Stimulated activated CD8-positive, alpha-beta memory T cell treated with anti-CD3 and anti-CD28 coated beads, Interleukin-7, amount 100 ng/mL, for 24 hours (primary cell): ENCODE results near the gene MDGA2.
"Not testable (repeated sequence)": the region's sequence is repeated elsewhere in the genome, so short reads cannot be mapped to it uniquely, and the experiment has no call there.

Experiments
- DNase-seq: peaks from one replicate; pipeline ENCODE4 v3.0.0-alpha.2; 2020; ENCODE audit warnings: low read depth

MDGA2 gene

DNA sequence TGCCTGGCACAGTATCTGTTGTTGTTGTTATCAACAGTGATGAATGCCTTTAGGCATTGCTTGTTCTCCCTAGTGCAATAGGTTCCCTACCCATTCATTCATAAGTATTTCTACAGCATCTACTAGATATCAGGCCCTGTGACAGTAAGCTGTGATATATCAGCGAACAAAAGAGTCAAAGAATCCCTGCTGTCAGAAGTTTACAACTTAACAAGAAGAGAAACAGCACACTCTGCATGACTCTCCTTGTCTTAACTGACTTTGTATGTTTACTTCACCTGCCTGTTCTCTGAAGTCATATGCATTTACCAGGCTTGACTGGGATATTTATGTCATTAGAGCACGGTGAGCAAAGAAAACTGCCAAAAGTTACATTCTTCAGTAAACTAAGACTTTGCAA lies 571.6 kb downstream of the MDGA2 start:
- no peak for DNase-seq

GRCh38 chr14:47102472-47102871 lies 572.9 kb downstream of the MDGA2 start:
- no peak for DNase-seq

- DNase-seq = no peak
These were observed 589.7 kb downstream of the MDGA2 start for GRCh38 chr14:47085678-47086077.

DNA sequence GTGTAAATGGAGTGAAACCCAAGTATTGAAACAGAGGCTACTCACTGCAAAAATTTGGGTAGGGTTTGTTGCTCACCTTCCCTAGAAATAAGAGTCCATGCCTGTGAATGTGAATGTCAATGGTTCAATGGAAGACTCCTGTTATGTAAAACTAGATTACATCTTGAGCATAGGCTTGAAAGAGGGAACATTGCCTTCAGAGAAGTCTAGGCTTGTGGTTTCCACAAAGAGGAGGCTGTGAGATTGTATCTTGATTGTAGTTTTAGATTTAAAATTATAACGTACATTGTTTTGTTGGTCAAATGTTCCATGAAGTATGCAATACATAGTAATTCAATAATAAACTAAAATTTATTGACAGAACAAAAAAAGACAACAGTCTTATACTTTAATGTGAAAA lies 610.1 kb downstream of the MDGA2 start:
- DNase-seq = no peak

- DNase-seq = no peak
These were observed 615.4 kb downstream of the MDGA2 start for GRCh38 chr14:47060050-47060449.

GRCh38 chr14:47057364-47057763 lies 618.0 kb downstream of the MDGA2 start:
- DNase-seq = no peak

GRCh38 chr14:47044841-47045240 lies 630.6 kb downstream of the MDGA2 start:
- no peak for DNase-seq

DNA sequence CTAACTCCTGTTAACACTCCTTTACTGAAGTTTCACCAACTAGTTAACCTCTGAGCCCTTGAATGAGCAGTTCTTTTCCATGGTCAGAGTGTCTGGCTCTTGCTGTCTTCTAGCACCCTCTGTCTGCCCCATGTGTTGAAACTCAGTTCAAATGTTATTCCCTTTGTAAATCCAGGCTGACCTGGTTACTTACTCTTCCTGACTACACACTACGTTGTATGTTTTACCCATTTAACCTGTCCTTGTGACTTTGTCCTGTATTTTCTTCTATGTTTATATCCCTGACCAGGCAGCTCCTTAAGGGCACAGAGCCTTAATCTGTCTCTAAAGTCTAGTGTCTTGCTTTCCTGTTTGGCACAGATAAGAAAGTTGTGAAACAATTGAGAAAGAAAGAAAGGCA lies 634.9 kb downstream of the MDGA2 start:
- no peak for DNase-seq

DNA sequence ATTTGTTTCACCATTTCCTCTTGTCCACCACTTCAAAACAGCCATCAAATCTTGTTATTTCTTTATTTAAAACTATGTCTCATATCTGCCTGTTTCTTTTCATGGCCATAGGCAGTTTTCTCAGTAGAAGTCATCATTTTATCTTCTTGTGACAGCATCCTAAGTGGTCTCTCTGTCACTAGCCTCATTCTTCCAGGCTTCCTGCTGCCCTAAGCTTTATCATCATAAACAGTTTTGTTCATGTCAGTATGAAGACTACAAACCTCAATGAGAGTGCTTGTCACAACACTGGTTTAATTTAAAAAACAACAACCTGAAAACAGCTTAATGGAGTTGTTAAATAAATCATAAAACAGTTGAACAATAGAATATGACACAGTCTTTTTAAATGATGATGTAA lies 636.1 kb downstream of the MDGA2 start:
- DNase-seq = no peak

DNA sequence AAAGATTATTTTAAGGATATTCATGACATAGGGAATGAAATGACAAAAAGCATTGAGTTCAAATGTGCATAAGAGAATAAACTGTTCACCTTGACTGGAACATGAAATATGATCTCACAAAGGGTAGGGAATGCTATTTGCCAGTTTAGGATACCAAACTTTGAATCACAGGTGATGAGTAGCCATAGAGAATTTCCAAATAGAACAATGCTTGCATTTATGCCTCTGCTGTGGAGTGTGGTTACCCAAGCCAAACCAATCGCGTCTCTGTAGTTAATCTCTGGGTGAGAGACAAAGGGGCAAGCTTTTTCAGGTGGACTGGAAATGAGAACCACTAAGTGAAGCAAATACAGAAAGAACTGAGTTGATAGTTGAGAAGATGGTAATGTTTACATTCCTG lies 652.7 kb downstream of the MDGA2 start:
- DNase-seq = no peak

DNA sequence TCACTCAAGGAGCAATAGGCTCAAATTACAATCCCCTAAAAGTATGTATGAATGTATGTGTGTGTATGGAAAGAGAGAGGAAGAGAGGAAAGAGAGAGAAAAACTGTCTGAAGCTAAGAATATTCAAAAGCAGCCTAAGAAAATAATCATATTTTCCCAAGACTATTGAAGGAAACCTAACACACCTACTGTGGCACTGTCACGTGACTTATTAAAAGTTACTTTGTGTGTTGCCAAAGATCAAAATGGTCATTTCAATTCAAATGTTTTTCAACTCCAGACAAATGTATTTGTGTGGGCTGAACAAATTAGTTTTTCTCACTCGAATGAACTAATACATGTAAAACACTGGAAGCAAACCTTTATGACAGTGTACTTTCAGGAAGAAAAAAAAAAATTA lies 654.9 kb downstream of the MDGA2 start:
- DNase-seq = no peak

GRCh38 chr14:47012533-47013280 lies 662.7 kb downstream of the MDGA2 start:
- DNase-seq = no peak

GRCh38 chr14:47009615-47010014 lies 665.8 kb downstream of the MDGA2 start:
- DNase-seq = no peak

DNA sequence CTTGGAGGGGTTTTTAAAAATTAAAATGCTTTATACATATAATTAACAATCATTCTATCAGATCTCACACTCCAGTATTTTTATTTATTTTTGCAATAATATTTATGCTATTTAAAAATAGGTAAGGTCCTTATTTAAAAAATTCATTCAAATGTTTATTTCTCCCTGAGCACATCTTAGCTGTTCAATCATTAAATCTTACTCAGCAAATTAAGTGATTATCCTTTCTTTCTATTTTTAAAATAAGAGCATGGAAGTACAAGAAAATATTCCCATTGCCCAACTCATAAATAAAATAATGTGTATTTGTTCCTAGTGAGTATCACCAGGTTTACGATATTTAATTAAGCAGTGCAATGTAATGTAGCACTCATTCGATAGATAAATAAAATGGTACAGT lies 666.7 kb downstream of the MDGA2 start:
- no peak for DNase-seq

- DNase-seq = no peak
These were observed 675.7 kb downstream of the MDGA2 start for GRCh38 chr14:46999661-47000060.

DNA sequence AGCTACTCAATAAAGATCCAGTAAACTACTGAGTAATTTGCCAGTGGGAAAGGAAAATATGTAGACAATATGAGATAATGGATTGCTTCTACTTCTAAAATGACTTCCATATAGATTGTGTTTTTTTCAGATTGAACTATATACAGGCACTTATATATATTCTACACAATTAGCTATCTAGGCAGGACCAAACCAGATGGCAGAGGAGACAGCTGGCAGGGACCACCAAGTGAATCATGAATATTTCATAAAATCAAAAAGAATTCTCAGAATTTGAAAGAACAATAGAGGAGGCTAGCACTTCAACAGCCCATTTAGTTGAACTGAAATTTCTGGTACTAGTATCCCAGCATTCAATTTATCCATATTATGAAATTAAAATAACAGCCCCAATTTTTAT lies 685.8 kb downstream of the MDGA2 start:
- DNase-seq = no peak

GRCh38 chr14:46988312-46988711 lies 687.1 kb downstream of the MDGA2 start:
- no peak for DNase-seq

DNA sequence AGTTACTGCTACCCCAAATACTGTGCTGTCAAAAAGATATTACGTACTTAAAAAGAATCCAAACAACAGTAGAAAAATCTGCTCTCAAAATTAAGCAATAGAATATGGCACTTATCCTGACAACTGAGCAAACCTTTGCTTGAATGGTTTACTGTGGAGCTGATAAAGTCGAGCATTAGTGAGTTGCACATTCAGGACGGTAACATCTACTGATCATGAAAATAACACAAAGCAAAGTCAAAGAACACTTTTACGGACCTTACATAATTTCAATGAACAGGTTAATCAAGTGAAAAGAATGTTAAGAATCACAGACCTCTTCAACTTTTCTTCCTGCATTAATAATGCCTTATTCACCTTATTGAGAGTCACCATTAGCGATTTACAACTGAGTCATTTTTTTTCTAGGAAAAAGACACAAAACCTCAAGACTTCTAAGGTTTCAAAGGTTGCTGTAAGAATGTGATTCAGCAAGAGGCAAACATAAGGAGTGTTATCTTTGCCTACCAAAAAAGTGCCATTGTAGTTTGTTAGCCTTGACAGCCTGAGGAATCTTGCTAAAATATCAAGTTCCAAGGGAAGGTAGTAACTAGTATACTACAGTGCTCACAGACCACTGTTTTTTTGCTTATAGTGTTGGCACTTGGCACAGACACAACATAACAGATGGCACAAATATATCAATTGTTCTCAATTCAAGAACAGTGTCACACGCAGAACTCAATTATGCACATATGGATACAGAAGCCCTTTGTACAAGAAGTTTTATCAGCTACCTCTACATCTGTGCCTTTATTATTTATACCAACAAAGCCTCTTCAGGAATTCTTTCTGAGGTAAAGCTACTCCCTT lies 689.6 kb downstream of the MDGA2 start:
- no peak for DNase-seq

- DNase-seq = no peak
These were observed 702.1 kb downstream of the MDGA2 start for GRCh38 chr14:46973295-46973694.

DNA sequence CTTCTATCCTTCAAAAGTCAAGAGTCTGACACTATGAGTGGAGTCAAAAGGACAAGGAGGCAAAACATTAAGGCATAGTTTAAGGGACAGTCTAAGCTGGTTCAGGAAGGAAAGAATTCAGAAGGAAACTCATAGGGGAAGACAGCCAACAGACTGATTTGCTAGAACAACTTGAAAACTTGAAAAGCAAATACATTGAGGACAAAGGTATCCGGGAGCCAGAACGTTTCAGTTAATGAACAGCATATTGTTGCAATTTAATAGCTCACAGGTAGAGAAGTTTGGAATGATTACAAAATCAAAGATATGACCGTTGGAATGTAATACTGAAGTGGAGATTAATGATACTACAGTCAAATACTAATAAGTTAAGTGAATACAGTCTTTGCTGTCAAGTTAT lies 711.0 kb downstream of the MDGA2 start:
- no peak for DNase-seq

DNA sequence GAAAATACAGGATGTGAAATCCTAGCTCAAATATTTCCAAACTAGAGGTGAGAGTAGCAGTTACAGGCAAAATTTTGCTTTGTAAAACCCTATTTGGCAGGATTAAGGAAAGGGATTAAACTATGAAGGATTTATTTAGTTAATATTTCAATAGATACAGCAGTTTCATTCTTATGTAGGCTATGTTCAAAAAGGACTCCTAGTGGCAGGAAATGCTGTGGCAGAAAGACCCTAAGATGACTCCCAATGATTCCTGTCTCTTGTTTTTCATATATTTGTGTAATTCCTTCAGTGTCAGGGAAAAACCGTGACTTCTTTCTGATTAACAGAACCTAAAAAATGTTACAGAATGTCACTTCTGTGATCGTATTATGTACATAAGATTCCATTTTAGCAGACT lies 724.3 kb downstream of the MDGA2 start:
- DNase-seq = no peak

DNA sequence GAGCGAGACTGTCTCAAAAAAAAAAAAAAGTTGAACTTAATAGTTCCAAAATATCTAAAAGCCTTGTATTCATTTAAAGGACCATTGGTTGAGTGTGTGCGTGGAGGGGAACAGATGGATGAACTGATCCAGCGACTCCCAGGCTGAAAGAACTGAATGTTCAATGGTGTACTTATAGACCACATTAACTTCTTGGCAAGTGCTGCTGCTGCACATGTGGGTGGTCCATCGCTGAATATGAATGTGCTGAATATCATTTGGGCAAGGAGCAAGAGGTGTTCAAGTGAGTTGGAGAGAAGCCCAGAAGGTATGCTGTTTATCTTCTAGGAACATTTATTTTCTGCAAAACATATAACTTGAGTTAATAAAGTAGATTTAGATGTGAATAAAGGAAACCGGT lies 734.8 kb downstream of the MDGA2 start:
- DNase-seq = no peak

- no peak for DNase-seq
These were observed 754.9 kb downstream of the MDGA2 start for GRCh38 chr14:46920542-46920941.

GRCh38 chr14:46915539-46915938 lies 759.9 kb downstream of the MDGA2 start:
- DNase-seq = not testable (repeated sequence)
